ENCODE results near the gene TNFSF11.

- no peak for TF ChIP-seq EZH2 (IDR thresholded peaks at IDR 0.05; ENCODE audit: borderline replicate concordance, low read depth, low read length, severe bottlenecking)
- TF ChIP-seq CTCF (IDR thresholded peaks at IDR 0.05; ENCODE audit: borderline replicate concordance, extremely low read depth, low read length, poor library complexity, severe bottlenecking) = no peak
Observed at GRCh38 chr13:42551611-42552010, 22.3 kb upstream of the TNFSF11 start.
